HG03571 (cell line): ENCODE results near the gene CPED1.

Source experiments
- ATAC-seq: cut with Tn5 transposase; IDR thresholded peaks from one replicate; pipeline ENCODE4 v1.9.1; 2021; ENCODE audit not compliant: unreplicated experiment

CPED1 gene

GRCh38 chr7:121334875-121335648, 346.6 kb downstream of the CPED1 start:
- ATAC-seq, result no peak

- ATAC-seq, result no peak
Measured at GRCh38 chr7:121336579-121336978, 348.1 kb downstream of the CPED1 start.

- ATAC-seq, result no peak
Measured at GRCh38 chr7:121337398-121337797, 348.9 kb downstream of the CPED1 start.

- ATAC-seq, result no peak
Measured at GRCh38 chr7:121339082-121339481, 350.6 kb downstream of the CPED1 start.

GRCh38 chr7:121341933-121342332, 353.4 kb downstream of the CPED1 start:
- ATAC-seq, result no peak

GRCh38 chr7:121342631-121343030, 354.1 kb downstream of the CPED1 start:
- no peak for ATAC-seq

GRCh38 chr7:121343302-121343701, 354.8 kb downstream of the CPED1 start:
- ATAC-seq, result no peak

- ATAC-seq, result no peak
Measured at GRCh38 chr7:121344093-121344492, 355.6 kb downstream of the CPED1 start.

GRCh38 chr7:121344497-121344896, 356.0 kb downstream of the CPED1 start:
- no peak for ATAC-seq
